ENCODE measurements around the gene COPS9. TPM values are rescaled to one million over a fixed set of nuclear protein-coding genes. Genes with fewer than 3 reads are reported as not detected.

Gene COPS9
- total RNA-seq, 1 experiment from 2014 or later, result 202 TPM

DNA sequence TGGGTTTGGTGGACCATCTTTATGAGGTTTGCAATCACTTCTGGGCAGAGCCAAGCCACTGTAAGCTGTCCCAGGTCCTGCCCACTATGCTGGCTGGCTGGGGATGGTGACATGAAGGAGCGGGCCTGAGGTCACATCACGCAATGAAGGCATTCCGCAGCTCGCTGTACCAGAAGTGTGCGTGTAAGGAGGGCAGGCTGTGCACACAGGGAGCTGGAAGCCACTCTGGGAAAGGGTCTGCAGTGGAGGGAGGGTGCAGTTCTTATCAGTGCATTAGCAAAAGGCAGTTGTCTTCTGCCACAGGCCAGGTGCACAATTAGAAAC lies 21.0 kb upstream of the COPS9 start:
- Histone ChIP-seq H4K20me1 (ENCODE audit: insufficient read depth) (no peaks in the 10 kb centered on the region), H3K9me3 (ENCODE audit: insufficient read depth, low read depth) (no peaks in the 10 kb centered on the region), H3K4me2 (no peak overlapping the region), H2AFZ (no peak overlapping the region), H3K27me3 (ENCODE audit: insufficient read depth, low read depth) (peaks cover 38% of the 10 kb centered on the region), H3K79me2 (ENCODE audit: low read depth) (no peaks in the 10 kb centered on the region), H3K27ac (no peak overlapping the region), H3K4me1 (replicated peaks; ENCODE audit: insufficient read depth) (no peaks in the 10 kb centered on the region), H3K4me3 (no peak overlapping the region), H3K36me3 (ENCODE audit: low read depth) (no peaks in the 10 kb centered on the region), H3F3A (ENCODE audit: insufficient read depth, low read depth) (0 out of 2 replicates have a peak, but pooled peaks cover 6% of the 10 kb centered on the region), H3K9me2 (ENCODE audit: insufficient read depth) (no peaks in the 10 kb centered on the region)
- BruUV-seq (replicated peaks), result no TSS peak
- intact Hi-C loops (cut with micrococcal nuclease; ENCODE audit: unreplicated experiment), result loop anchor here (10.0 kb wide), 1 partner anchor 408 kb away; the partner anchor contains the start of genes DUSP28 and RNPEPL1
- DNase-seq, result no peak
- CTCF ChIA-PET, result no interaction called here
- no peak for TF ChIP-seq EZH2 (IDR thresholded peaks at IDR 0.05; ENCODE audit: low read depth)
- TF ChIP-seq, protein P1, sequence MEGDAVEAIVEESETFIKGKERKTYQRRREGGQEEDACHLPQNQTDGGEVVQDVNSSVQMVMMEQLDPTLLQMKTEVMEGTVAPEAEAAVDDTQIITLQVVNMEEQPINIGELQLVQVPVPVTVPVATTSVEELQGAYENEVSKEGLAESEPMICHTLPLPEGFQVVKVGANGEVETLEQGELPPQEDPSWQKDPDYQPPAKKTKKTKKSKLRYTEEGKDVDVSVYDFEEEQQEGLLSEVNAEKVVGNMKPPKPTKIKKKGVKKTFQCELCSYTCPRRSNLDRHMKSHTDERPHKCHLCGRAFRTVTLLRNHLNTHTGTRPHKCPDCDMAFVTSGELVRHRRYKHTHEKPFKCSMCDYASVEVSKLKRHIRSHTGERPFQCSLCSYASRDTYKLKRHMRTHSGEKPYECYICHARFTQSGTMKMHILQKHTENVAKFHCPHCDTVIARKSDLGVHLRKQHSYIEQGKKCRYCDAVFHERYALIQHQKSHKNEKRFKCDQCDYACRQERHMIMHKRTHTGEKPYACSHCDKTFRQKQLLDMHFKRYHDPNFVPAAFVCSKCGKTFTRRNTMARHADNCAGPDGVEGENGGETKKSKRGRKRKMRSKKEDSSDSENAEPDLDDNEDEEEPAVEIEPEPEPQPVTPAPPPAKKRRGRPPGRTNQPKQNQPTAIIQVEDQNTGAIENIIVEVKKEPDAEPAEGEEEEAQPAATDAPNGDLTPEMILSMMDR (conservative IDR thresholded peaks at IDR 0.05), result no peak
- POLR2A ChIA-PET (ENCODE audit: unreplicated experiment), result interaction anchor here (0.7 kb wide), 1 partner anchor 402 kb away, joined by 3 read pairs; no protein-coding TSS in a partner anchor

DNA sequence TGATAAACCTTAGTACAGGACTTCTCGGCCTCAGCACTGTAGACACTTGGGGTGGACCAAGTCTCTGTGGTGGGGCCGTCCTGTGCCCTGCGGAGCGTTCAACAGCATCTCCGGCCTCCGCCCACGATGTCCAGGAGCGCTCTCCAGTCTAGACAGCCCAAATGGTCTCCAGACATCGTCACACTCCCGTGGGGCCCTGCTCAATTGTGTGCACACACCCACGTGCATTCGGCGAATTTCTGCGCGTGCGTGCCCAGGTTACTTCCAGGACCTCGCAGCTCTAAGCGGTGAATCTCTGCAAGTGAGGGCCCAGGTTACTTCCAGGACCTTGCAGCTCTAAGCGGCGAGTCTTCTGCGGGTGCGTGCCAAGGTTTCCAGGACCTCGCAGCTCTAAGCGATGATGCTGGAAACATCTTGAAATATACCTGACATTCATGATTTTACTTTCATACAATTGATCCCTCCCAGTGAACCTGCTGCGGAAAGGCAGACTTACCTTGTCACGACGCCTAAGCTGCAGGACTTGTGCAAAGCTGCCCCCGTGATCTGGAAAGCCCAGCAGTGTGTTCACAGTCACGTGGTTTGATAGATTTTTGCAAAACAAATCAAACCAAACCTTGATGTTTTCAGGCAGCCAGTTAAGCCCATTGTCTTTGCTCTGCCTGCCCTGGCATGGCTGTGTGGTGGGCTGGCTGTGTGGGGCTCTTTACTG lies 20.5 kb upstream of the COPS9 start:
- no peaks in the 10 kb centered on the region for H3K4me1 ChIP-seq (replicated peaks; ENCODE audit: insufficient read depth)
- 0 out of 2 replicates have a peak, but pooled peaks cover 6% of the 10 kb centered on the region for H3F3A ChIP-seq (ENCODE audit: insufficient read depth, low read depth)
- H2AFZ ChIP-seq, result no peak overlapping the region
- no peak overlapping the region for H3K4me2 ChIP-seq
- H4K20me1 ChIP-seq (ENCODE audit: insufficient read depth), result no peaks in the 10 kb centered on the region
- H3K27ac ChIP-seq, result no peak overlapping the region
- H3K4me3 ChIP-seq, result no peak overlapping the region
- DNase-seq, result no peak
- intact Hi-C loops (cut with micrococcal nuclease; ENCODE audit: unreplicated experiment), result loop anchor here (10.0 kb wide), 1 partner anchor 408 kb away; the partner anchor contains the start of genes DUSP28 and RNPEPL1
- POLR2A ChIA-PET (ENCODE audit: unreplicated experiment), result no interaction called here
- no peaks in the 10 kb centered on the region for H3K9me2 ChIP-seq (ENCODE audit: insufficient read depth)
- H3K9me3 ChIP-seq (ENCODE audit: insufficient read depth, low read depth), result no peaks in the 10 kb centered on the region
- CTCF ChIA-PET, result no interaction called here
- BruUV-seq (replicated peaks), result no TSS peak
- peaks cover 38% of the 10 kb centered on the region for H3K27me3 ChIP-seq (ENCODE audit: insufficient read depth, low read depth)
- TF ChIP-seq EZH2 (IDR thresholded peaks at IDR 0.05; ENCODE audit: low read depth), result no peak
- TF ChIP-seq, protein P1 (conservative IDR thresholded peaks at IDR 0.05), result no peak
- H3K36me3 ChIP-seq (ENCODE audit: low read depth), result no peaks in the 10 kb centered on the region
- no peaks in the 10 kb centered on the region for H3K79me2 ChIP-seq (ENCODE audit: low read depth)

DNA sequence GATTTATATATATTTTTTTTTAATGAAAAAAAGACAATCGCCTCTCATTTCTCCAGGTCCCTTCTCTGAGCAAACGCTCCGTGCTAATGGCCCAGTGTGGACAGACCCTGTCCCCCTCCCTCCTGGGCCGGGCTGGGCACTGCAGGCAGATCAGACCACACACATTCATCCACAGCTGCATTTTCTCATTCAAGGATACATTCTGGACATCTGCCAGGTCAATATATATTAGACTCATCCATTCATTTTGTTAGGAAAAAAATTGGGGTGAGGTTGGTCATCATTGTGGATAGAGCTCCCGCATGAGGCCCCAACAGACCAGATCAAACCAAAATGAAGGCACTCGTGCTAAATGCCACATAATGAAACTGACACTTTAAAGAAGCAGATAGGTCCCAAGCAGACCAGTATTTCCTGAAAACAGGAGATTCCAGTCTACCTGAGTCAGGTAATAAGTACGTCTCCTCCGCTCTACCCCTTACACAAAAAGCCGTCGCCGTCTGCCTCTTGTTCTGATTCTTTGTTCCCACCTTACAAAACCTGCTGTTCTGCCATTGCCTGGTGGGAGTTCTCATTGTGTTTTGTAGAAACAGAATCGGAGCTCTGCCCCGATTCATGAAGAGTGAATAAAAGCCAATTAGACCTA lies 19.8 kb upstream of the COPS9 start:
- POLR2A ChIA-PET (ENCODE audit: unreplicated experiment), result interaction anchor here (0.7 kb wide), 1 partner anchor 77 kb away, joined by 3 read pairs; no protein-coding TSS in a partner anchor
- H2AFZ ChIP-seq, result no peak overlapping the region
- no TSS peak for BruUV-seq (replicated peaks)
- no peaks in the 10 kb centered on the region for H3K9me2 ChIP-seq (ENCODE audit: insufficient read depth)
- H3K4me1 ChIP-seq (replicated peaks; ENCODE audit: insufficient read depth), result no peaks in the 10 kb centered on the region
- CTCF ChIA-PET, result no interaction called here
- no peak overlapping the region for H3K27ac ChIP-seq
- H3K9me3 ChIP-seq (ENCODE audit: insufficient read depth, low read depth), result no peaks in the 10 kb centered on the region
- no peaks in the 10 kb centered on the region for H4K20me1 ChIP-seq (ENCODE audit: insufficient read depth)
- H3F3A ChIP-seq (ENCODE audit: insufficient read depth, low read depth), result 0 out of 2 replicates have a peak, but pooled peaks cover 6% of the 10 kb centered on the region
- TF ChIP-seq, protein P1 (conservative IDR thresholded peaks at IDR 0.05), result no peak
- no peak for TF ChIP-seq EZH2 (IDR thresholded peaks at IDR 0.05; ENCODE audit: low read depth)
- no peaks in the 10 kb centered on the region for H3K79me2 ChIP-seq (ENCODE audit: low read depth)
- intact Hi-C loops (cut with micrococcal nuclease; ENCODE audit: unreplicated experiment), result loop anchor here (10.0 kb wide), 1 partner anchor 409 kb away; the partner anchor contains the start of genes DUSP28 and RNPEPL1
- H3K36me3 ChIP-seq (ENCODE audit: low read depth), result no peaks in the 10 kb centered on the region
- DNase-seq, result peak; percentile 32 to 57
- no peak overlapping the region for H3K4me3 ChIP-seq
- H3K4me2 ChIP-seq, result no peak overlapping the region
- H3K27me3 ChIP-seq (ENCODE audit: insufficient read depth, low read depth), result peaks cover 38% of the 10 kb centered on the region
